ENCODE data around the gene ITPR3. TPM values are rescaled to one million over a fixed set of nuclear protein-coding genes. Genes with fewer than 3 reads are reported as not detected.

The ITPR3 gene
- total RNA-seq, 1 donor from 2014 or later = 43.0 TPM

DNA sequence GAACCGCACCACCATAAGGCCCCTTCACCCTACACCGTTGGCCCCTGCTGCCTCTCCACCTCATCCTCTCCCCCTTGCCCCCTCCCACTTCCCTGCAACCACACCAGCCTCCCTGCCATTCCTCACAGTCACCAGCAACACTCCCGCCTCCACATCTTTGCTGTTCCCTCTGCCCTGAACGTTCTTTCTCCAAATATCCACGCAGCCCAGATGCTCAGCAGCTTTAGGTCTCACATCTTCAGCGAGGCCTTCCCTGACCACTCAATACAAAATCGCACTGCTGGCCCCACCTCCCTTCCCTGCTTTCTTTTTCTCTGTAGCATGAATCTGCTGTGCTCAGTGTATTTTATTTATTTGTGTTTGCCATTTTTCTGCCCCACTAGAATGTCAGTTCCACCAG lies 20.5 kb downstream of the ITPR3 start:
- intact Hi-C loops (cut with DNase I) = no loop called here
- Histone ChIP-seq H3K27me3 (no peaks in the 10 kb centered on the region), H3K4me3 (no peak overlapping the region), H3K36me3 (no peaks in the 10 kb centered on the region), H3K4me1 (no peaks in the 10 kb centered on the region), H3K27ac (no peak overlapping the region), H3K9me3 (no peaks in the 10 kb centered on the region)
- no peak for DNase-seq (ENCODE audit: low spot score in 2 of 2)
- TF ChIP-seq, protein P1, sequence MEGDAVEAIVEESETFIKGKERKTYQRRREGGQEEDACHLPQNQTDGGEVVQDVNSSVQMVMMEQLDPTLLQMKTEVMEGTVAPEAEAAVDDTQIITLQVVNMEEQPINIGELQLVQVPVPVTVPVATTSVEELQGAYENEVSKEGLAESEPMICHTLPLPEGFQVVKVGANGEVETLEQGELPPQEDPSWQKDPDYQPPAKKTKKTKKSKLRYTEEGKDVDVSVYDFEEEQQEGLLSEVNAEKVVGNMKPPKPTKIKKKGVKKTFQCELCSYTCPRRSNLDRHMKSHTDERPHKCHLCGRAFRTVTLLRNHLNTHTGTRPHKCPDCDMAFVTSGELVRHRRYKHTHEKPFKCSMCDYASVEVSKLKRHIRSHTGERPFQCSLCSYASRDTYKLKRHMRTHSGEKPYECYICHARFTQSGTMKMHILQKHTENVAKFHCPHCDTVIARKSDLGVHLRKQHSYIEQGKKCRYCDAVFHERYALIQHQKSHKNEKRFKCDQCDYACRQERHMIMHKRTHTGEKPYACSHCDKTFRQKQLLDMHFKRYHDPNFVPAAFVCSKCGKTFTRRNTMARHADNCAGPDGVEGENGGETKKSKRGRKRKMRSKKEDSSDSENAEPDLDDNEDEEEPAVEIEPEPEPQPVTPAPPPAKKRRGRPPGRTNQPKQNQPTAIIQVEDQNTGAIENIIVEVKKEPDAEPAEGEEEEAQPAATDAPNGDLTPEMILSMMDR (IDR thresholded peaks at IDR 0.05) = no peak

DNA sequence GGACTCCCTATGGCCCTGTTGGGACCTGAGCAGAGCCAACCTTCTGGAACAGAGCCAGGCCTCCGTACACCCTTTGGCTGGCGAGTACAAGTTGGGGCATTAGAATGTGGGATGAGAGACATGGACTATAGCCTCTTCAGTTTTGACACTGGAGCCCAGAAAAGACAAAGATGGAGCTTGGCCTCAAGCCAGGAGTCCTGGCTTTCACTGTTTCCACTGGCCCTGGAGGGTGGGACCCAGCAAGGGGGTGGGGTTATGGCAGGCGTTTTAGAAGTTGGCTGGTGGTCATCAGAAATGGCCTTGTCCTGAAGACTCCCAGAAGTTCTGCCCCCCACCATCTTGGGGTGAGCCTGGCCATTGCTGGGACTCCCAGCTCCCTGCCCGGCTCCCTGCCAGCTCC lies 21.8 kb downstream of the ITPR3 start:
- Histone ChIP-seq H3K36me3 (no peaks in the 10 kb centered on the region), H3K27me3 (no peaks in the 10 kb centered on the region), H3K27ac (no peak overlapping the region), H3K9me3 (no peaks in the 10 kb centered on the region), H3K4me1 (no peaks in the 10 kb centered on the region), H3K4me3 (no peak overlapping the region)
- no peak for DNase-seq (ENCODE audit: low spot score in 2 of 2)
- intact Hi-C loops (cut with DNase I) = no loop called here
- TF ChIP-seq, protein P1 (IDR thresholded peaks at IDR 0.05) = no peak

DNA sequence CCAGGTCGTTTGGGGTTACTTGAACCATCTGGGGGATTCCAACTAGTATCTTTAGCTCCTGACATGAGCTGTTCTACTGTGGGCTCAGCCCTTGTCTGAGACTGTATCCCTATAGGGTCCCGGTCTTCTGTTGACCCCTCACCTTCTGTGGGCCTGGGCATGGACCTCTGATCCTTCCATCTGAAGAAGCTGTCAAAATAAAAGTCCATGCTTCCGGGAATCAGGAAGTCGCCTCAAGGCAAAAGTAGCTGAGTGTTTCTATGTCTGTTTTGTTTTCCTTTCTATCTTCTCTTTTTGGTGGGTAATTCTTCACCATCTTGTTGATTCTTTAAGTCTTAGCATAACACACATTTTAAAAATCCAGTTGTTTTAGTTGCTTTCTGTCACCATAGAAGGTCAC lies 30.3 kb downstream of the ITPR3 start:
- no peak for DNase-seq (ENCODE audit: low spot score in 2 of 2)
- H3K9me3 ChIP-seq = no peaks in the 10 kb centered on the region
- no peaks in the 10 kb centered on the region for H3K36me3 ChIP-seq
- H3K4me1 ChIP-seq = no peaks in the 10 kb centered on the region
- H3K4me3 ChIP-seq = no peak overlapping the region
- intact Hi-C loops (cut with DNase I) = no loop called here
- no peak overlapping the region for H3K27ac ChIP-seq
- TF ChIP-seq, protein P1 (IDR thresholded peaks at IDR 0.05) = no peak
- H3K27me3 ChIP-seq = no peaks in the 10 kb centered on the region

DNA sequence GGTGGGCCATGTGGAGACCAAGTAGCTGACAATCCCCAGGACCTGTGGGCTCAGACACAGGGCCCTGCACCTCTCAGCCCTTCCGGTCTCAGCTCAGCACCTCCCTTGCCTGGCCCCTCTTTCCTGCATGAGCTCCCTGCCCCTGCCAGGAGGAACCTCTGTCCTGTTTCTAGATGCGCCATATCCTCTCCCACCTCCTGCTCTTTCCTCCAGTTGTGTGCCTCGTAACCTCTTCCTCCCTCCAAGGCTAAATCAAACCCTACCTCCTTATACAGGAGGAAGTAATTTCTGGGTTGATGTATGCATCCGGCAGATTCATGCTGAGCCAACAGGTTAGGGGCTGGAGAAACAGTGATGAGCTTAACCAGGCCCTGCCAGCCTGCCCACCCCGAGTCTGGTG lies 30.9 kb downstream of the ITPR3 start:
- intact Hi-C loops (cut with DNase I) = no loop called here
- TF ChIP-seq, protein P1 (IDR thresholded peaks at IDR 0.05) = no peak
- Histone ChIP-seq H3K27me3 (no peaks in the 10 kb centered on the region), H3K9me3 (no peaks in the 10 kb centered on the region), H3K4me1 (no peaks in the 10 kb centered on the region), H3K4me3 (no peak overlapping the region), H3K27ac (no peak overlapping the region), H3K36me3 (no peaks in the 10 kb centered on the region)
- no peak for DNase-seq (ENCODE audit: low spot score in 2 of 2)

DNA sequence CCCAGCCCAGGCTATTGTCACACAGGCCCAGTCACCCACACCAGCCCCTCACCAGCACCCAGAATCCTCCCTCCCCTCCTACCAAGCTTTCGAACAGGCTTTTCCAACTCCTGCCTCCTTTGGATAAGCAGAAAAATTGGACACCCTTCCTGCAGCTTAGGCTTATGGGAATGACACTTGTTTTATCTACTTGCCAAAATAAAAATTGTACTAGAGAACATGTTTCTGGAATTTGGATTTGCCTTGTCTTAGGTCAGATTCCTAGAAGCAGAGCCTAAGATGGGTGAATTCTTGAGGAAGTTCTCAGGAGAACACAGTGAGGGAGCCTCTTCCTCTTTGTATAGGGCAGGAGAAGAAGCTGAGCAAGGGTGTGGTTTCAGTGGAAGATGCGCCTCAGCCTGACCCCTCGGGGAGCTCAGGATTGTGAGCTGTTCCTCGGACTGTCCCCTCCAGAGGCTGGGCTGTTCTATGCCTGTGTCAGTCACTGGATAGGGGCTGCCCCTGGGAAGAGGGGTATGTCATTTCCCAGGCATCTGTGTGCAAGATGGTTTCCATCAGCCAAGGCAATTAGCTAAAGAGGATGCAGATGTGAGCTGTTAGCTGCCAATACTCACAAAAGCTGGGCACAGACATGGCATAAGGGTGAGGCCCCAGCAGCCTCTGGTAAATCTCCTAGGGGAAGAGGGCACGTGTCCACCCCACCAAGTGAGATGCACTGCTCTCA lies 33.9 kb downstream of the ITPR3 start:
- intact Hi-C loops (cut with DNase I) = no loop called here
- H3K27ac ChIP-seq = no peak overlapping the region
- H3K4me3 ChIP-seq = no peak overlapping the region
- TF ChIP-seq, protein P1 (IDR thresholded peaks at IDR 0.05) = no peak
- H3K4me1 ChIP-seq = no peaks in the 10 kb centered on the region
- no peaks in the 10 kb centered on the region for H3K27me3 ChIP-seq
- H3K9me3 ChIP-seq = no peaks in the 10 kb centered on the region
- DNase-seq (ENCODE audit: low spot score in 2 of 2) = no peak
- H3K36me3 ChIP-seq = no peaks in the 10 kb centered on the region

DNA sequence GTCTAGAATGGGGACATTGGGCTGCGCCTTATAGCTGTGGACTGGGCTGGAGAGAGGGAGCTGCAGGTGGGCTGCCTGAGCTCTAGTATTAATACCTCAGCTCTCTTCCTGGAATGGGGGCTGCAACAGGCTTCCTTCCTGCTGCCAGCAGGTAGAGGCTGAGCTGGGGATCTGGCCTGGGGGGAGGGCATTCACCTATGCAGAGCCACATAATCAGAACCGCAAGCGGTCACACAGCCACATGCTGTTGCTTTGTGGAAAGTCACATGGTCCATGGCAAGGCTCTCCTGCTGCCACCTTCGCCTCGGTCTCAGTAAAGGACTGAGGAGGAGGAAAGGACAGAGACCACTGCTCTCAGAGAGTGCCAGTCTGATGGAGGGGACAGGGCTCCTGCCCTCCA lies 35.7 kb downstream of the ITPR3 start:
- DNase-seq (ENCODE audit: low spot score in 2 of 2) = no peak
- intact Hi-C loops (cut with DNase I) = no loop called here
- TF ChIP-seq, protein P1 (IDR thresholded peaks at IDR 0.05) = no peak
- Histone ChIP-seq H3K4me3 (no peak overlapping the region), H3K36me3 (no peaks in the 10 kb centered on the region), H3K27ac (no peak overlapping the region), H3K4me1 (no peaks in the 10 kb centered on the region), H3K27me3 (no peaks in the 10 kb centered on the region), H3K9me3 (no peaks in the 10 kb centered on the region)

All from ascending aorta (tissue), 2 donors.